CD14-positive monocyte (primary cell): ENCODE measurements around the gene CREG1. TPM values are rescaled to one million over a fixed set of nuclear protein-coding genes. Genes with fewer than 3 reads are reported as not detected.

Experiments
- DNase-seq, 3 donors: peaks; one replicate each; pipeline ENCODE4 v3.0.0-alpha.2; 2011 to 2022
- H2AFZ ChIP-seq: 2 replicates; pipeline ENCODE4 v1.6.0; 2012; ENCODE audit warnings: mild to moderate bottlenecking, low read depth, low read length, inconsistent platforms; ENCODE audit not compliant: insufficient read depth, poor library complexity, severe bottlenecking
- H3K27ac ChIP-seq, 2 donors: 1 replicate in 1 of 2; 2 replicates in 1 of 2; pipeline ENCODE4 v1.5.1; 2012 to 2013; ENCODE audit warnings: low read length in 2 of 2, control low read depth in 1 of 2, inconsistent platforms in 1 of 2, low read depth in 1 of 2, mild to moderate bottlenecking in 1 of 2
- H3K27me3 ChIP-seq, 2 donors: one replicate each; pipeline versions ENCODE4 v1.6.0 to v1.6.1; 2011 to 2013; ENCODE audit warnings: low read length in 2 of 2; ENCODE audit not compliant: control insufficient read depth in 2 of 2, insufficient read depth in 2 of 2
- H3K36me3 ChIP-seq, 2 donors: replicated peaks in 1 of 2; 1 replicate in 1 of 2; 2 replicates in 1 of 2; pipeline versions ENCODE4 v1.5.1 to v1.6.1; 2012 to 2013; ENCODE audit warnings: low read length in 2 of 2, control low read depth in 1 of 2, inconsistent platforms in 1 of 2, mild to moderate bottlenecking in 1 of 2; ENCODE audit not compliant: insufficient read depth in 2 of 2, control insufficient read depth in 1 of 2
- H3K4me1 ChIP-seq, 2 donors: 1 replicate in 1 of 2; 2 replicates in 1 of 2; pipeline versions ENCODE4 v1.5.1 to v1.6.1; 2012 to 2013; ENCODE audit warnings: low read length in 2 of 2, control low read depth in 1 of 2, inconsistent platforms in 1 of 2, mild to moderate bottlenecking in 1 of 2, moderate library complexity in 1 of 2; ENCODE audit not compliant: insufficient read depth in 2 of 2, control insufficient read depth in 1 of 2
- H3K4me2 ChIP-seq: replicated peaks from 2 replicates; pipeline ENCODE3; 2012; ENCODE audit warnings: low read length, moderate library complexity, mild to moderate bottlenecking; ENCODE audit not compliant: poor library complexity, severe bottlenecking; ENCODE audit errors: extremely low read depth
- H3K4me3 ChIP-seq, 3 experiments: fragments of 200-600 bp in 1 of 3; sonication (generic) in 1 of 3; replicated peaks in 1 of 3; 1 replicate in 2 of 3; 2 replicates in 1 of 3; pipeline ENCODE4 v1.5.1; 2011 to 2013; ENCODE audit warnings: low read length in 3 of 3, mild to moderate bottlenecking in 3 of 3, control low read depth in 2 of 3, low read depth in 2 of 3, inconsistent platforms in 1 of 3, moderate library complexity in 1 of 3
- H3K79me2 ChIP-seq: 2 replicates; pipeline ENCODE4 v1.6.0; 2012; ENCODE audit warnings: mild to moderate bottlenecking, control low read depth, inconsistent platforms, low read length, moderate library complexity; ENCODE audit not compliant: insufficient read depth
- H3K9ac ChIP-seq: 2 replicates; pipeline ENCODE4 v1.6.0; 2017; ENCODE audit warnings: low read length, mild to moderate bottlenecking; ENCODE audit not compliant: insufficient read depth, poor library complexity, severe bottlenecking
- H3K9me3 ChIP-seq, 2 donors: replicated peaks in 1 of 2; 1 replicate in 1 of 2; 2 replicates in 1 of 2; pipeline versions ENCODE4 v1.5.1 to v1.6.1; 2012 to 2013; ENCODE audit warnings: low read length in 2 of 2, control low read depth in 1 of 2; ENCODE audit not compliant: control insufficient read depth in 1 of 2, insufficient read depth in 1 of 2
- H4K20me1 ChIP-seq: 2 replicates; pipeline ENCODE4 v1.6.0; 2012; ENCODE audit warnings: mild to moderate bottlenecking, low read length, control low read depth, moderate library complexity; ENCODE audit not compliant: insufficient read depth
- H3K27ac Mint-ChIP-seq, 7 donors: one replicate each; pipeline ENCODE4 v1.8.0; 2020; ENCODE audit warnings: mild to moderate bottlenecking in 7 of 7, mixed read lengths in 7 of 7, moderate library complexity in 6 of 7, inconsistent platforms in 2 of 7
- H3K27me3 Mint-ChIP-seq, 3 donors: one replicate each; pipeline ENCODE4 v1.8.0; 2021 to 2022; ENCODE audit warnings: low read depth in 3 of 3, mild to moderate bottlenecking in 3 of 3, mixed read lengths in 3 of 3, moderate library complexity in 3 of 3, inconsistent platforms in 1 of 3
- H3K36me3 Mint-ChIP-seq, 2 donors: one replicate each; pipeline ENCODE4 v1.8.0; 2020; ENCODE audit warnings: mixed read lengths in 2 of 2, inconsistent platforms in 1 of 2, mild to moderate bottlenecking in 1 of 2
- H3K4me1 Mint-ChIP-seq: one replicate; pipeline ENCODE4 v1.8.0; 2020; ENCODE audit warnings: mild to moderate bottlenecking, mixed read lengths
- H3K4me3 Mint-ChIP-seq, 2 donors: one replicate each; pipeline ENCODE4 v1.8.0; 2020; ENCODE audit warnings: mild to moderate bottlenecking in 2 of 2, mixed read lengths in 2 of 2, moderate library complexity in 1 of 2
- H3K9me3 Mint-ChIP-seq, 7 donors: one replicate each; pipeline ENCODE4 v1.8.0; 2020 to 2022; ENCODE audit warnings: mixed read lengths in 7 of 7, mild to moderate bottlenecking in 6 of 7, moderate library complexity in 6 of 7, inconsistent platforms in 2 of 7
- WGBS: methylation state at CpG from one replicate; pipeline ENCODE4 v1.1.5; 2013; ENCODE audit warnings: missing lambda C conversion rate; ENCODE audit not compliant: insufficient coverage; 5-methylcytosine and 5-hydroxymethylcytosine counted together
- intact Hi-C, 2 donors: fragments of 100-400 bp; cut with micrococcal nuclease; formaldehyde crosslinking; loops; one replicate each; pipeline versions ENCODE4 v1.15.0 to v1.15.1; 2023
- polyA plus RNA-seq, 3 donors: library from polyadenylated mRNA; depleted of rRNA in 1 of 3; unstranded in 2 of 3; stranded (reverse) in 1 of 3; fragments of 300-500 nt in 2 of 3; fragments of >200 nt in 1 of 3; fragmentation: Illumina TruSeq in 2 of 3; gene quantifications; 1 replicate in 2 of 3; 2 replicates in 1 of 3; pipeline ENCODE4 v1.2.3, GENCODE V29; 2012 to 2021
- TF ChIP-seq, protein P1 (sequence below): fragments of 200-600 bp; IDR thresholded peaks from one replicate; pipeline ENCODE4 v1.8.0; 2022; ENCODE audit warnings: antibody characterized with exemption, mild to moderate bottlenecking

Gene CREG1
- polyA plus RNA-seq, 3 donors: 150 to 309 (median 248) TPM

DNA sequence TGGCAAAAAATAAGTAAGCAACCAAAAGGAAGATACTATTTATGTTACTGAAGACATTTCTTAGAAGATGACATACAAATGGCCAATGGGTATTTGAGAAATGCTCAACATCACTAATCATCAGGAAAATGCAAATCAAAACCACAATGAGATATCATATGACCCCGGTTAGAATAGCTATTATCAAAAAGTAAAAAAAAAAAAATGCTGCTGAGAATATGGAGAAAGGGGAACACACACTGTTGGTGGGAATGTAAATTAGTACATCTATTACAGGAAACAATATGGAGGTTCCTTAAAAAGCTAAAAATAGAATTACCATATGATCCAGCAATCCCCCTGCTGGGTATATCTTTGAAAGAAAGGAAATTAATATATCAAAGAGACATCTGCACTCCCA, 34.3 kb upstream of the CREG1 start:
- no peaks in the 10 kb centered on the region for H3K36me3 Mint-ChIP-seq
- no peak overlapping the region for H3K4me3 ChIP-seq
- H3K4me3 Mint-ChIP-seq: no peak overlapping the region
- no peaks in the 10 kb centered on the region for H3K79me2 ChIP-seq
- H3K27ac ChIP-seq: no peak overlapping the region
- no CpG with 5 or more reads among the region's 1 CpG for WGBS
- H4K20me1 ChIP-seq: no peaks in the 10 kb centered on the region
- intact Hi-C loops: no loop called here
- H3K4me1 Mint-ChIP-seq: peaks cover 21% of the 10 kb centered on the region
- no peaks in the 10 kb centered on the region for H3K27me3 ChIP-seq
- H2AFZ ChIP-seq: no peak overlapping the region
- H3K4me1 ChIP-seq: peaks cover 18 to 19% of the 10 kb centered on the region in 2 donors
- peak overlapping the region in 1 of 7 donors; percentile 27 for H3K27ac Mint-ChIP-seq
- H3K27me3 Mint-ChIP-seq: peaks cover 0 to 7% (median 3%) of the 10 kb centered on the region in 3 donors
- H3K9ac ChIP-seq: no peak overlapping the region
- no peaks in the 10 kb centered on the region for H3K9me3 ChIP-seq
- TF ChIP-seq, protein P1, sequence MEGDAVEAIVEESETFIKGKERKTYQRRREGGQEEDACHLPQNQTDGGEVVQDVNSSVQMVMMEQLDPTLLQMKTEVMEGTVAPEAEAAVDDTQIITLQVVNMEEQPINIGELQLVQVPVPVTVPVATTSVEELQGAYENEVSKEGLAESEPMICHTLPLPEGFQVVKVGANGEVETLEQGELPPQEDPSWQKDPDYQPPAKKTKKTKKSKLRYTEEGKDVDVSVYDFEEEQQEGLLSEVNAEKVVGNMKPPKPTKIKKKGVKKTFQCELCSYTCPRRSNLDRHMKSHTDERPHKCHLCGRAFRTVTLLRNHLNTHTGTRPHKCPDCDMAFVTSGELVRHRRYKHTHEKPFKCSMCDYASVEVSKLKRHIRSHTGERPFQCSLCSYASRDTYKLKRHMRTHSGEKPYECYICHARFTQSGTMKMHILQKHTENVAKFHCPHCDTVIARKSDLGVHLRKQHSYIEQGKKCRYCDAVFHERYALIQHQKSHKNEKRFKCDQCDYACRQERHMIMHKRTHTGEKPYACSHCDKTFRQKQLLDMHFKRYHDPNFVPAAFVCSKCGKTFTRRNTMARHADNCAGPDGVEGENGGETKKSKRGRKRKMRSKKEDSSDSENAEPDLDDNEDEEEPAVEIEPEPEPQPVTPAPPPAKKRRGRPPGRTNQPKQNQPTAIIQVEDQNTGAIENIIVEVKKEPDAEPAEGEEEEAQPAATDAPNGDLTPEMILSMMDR: no peak
- H3K9me3 Mint-ChIP-seq: peaks cover 0 to 2% (median 0%) of the 10 kb centered on the region in 7 donors
- H3K4me2 ChIP-seq: no peak overlapping the region
- DNase-seq: peak in 2 of 3 donors; percentile 11 to 28
- H3K36me3 ChIP-seq: no peaks in the 10 kb centered on the region

DNA sequence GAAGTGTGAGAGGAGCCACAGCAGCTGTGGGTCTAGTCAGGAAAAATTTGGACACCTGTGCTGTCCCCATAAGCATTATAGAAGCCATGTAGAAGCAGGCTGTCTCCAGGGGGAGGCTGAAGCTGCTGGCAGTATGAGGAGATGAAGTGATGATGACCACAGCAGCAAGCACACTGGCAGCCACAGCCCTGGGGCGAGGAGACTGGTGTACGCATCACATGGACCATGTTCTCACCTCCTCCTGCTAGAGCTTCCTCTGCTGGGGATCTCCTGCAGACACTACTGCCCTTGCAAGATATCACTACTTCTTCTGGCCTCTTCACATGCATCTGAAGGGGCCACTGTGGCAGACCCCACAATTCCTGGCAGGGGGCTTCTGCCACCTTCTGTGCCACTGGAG, 33.8 kb upstream of the CREG1 start:
- Histone ChIP-seq H3K27ac (no peak overlapping the region), H2AFZ (no peak overlapping the region), H3K79me2 (no peaks in the 10 kb centered on the region), H3K4me2 (no peak overlapping the region), H4K20me1 (no peaks in the 10 kb centered on the region), H3K27me3 (no peaks in the 10 kb centered on the region), H3K4me3 (no peak overlapping the region), H3K36me3 (no peaks in the 10 kb centered on the region), H3K9me3 (no peaks in the 10 kb centered on the region), H3K4me1 (peaks cover 18 to 19% of the 10 kb centered on the region in 2 donors), H3K9ac (no peak overlapping the region)
- Mint-ChIP-seq H3K27me3 (peaks cover 0 to 7% (median 3%) of the 10 kb centered on the region in 3 donors), H3K27ac (no peak overlapping the region), H3K36me3 (no peaks in the 10 kb centered on the region), H3K4me1 (peaks cover 21% of the 10 kb centered on the region), H3K4me3 (no peak overlapping the region), H3K9me3 (peaks cover 0 to 4% (median 0%) of the 10 kb centered on the region in 7 donors)
- no CpG with 5 or more reads among the region's 2 CpGs for WGBS
- no peak for DNase-seq
- intact Hi-C loops: no loop called here
- TF ChIP-seq, protein P1: no peak
